IgD-negative memory B cell (primary cell): ENCODE measurements around the gene BSND. TPM values are rescaled to one million over a fixed set of nuclear protein-coding genes. Genes with fewer than 3 reads are reported as not detected.

Experiments used
- H3K27ac Mint-ChIP-seq, 3 donors: one replicate each; pipeline ENCODE4 v1.8.0; 2020 to 2022; ENCODE audit warnings: mild to moderate bottlenecking in 3 of 3, mixed read lengths in 3 of 3, moderate library complexity in 1 of 3
- H3K27me3 Mint-ChIP-seq: one replicate; pipeline ENCODE4 v1.8.0; 2021; ENCODE audit warnings: mixed read lengths
- H3K36me3 Mint-ChIP-seq: one replicate; pipeline ENCODE4 v1.8.0; 2020; ENCODE audit warnings: mild to moderate bottlenecking, mixed read lengths
- H3K4me1 Mint-ChIP-seq, 3 donors: one replicate each; pipeline ENCODE4 v1.8.0; 2020 to 2022; ENCODE audit warnings: mixed read lengths in 3 of 3, mild to moderate bottlenecking in 1 of 3
- H3K4me3 Mint-ChIP-seq, 4 donors: one replicate each; pipeline ENCODE4 v1.8.0; 2020 to 2022; ENCODE audit warnings: mild to moderate bottlenecking in 4 of 4, mixed read lengths in 4 of 4, moderate library complexity in 3 of 4
- H3K9me3 Mint-ChIP-seq, 3 donors: one replicate each; pipeline ENCODE4 v1.8.0; 2020 to 2021; ENCODE audit warnings: mixed read lengths in 3 of 3, mild to moderate bottlenecking in 1 of 3
- polyA plus RNA-seq: library from polyadenylated mRNA; unstranded; fragments of 300-500 nt; fragmentation: Illumina TruSeq; gene quantifications from one replicate; pipeline ENCODE4 v1.2.3, GENCODE V29; 2021

The BSND gene
- polyA plus RNA-seq, 1 donor from 2014 or later: not detected

GRCh38 chr1:54981466-54981865 lies 17.3 kb upstream of the BSND start:
- Mint-ChIP-seq H3K27ac (peak overlapping the region in 1 of 3 donors; percentile 35), H3K4me3 (peak overlapping the region in 1 of 4 donors; percentile 26), H3K36me3 (no peaks in the 10 kb centered on the region), H3K4me1 (peaks cover 0 to 3% (median 0%) of the 10 kb centered on the region in 3 donors), H3K9me3 (peaks cover 0 to 2% (median 0%) of the 10 kb centered on the region in 3 donors), H3K27me3 (peaks cover 25% of the 10 kb centered on the region)

- H3K27me3 Mint-ChIP-seq: peaks cover 27% of the 10 kb centered on the region
- H3K9me3 Mint-ChIP-seq: no peaks in the 10 kb centered on the region
- no peaks in the 10 kb centered on the region for H3K36me3 Mint-ChIP-seq
- H3K27ac Mint-ChIP-seq: peak overlapping the region in 1 of 3 donors; percentile 81
- peaks cover 0 to 3% (median 0%) of the 10 kb centered on the region in 3 donors for H3K4me1 Mint-ChIP-seq
- no peak overlapping the region for H3K4me3 Mint-ChIP-seq
Observed at GRCh38 chr1:54982739-54983138, 16.0 kb upstream of the BSND start.

- Mint-ChIP-seq H3K9me3 (no peaks in the 10 kb centered on the region), H3K4me3 (no peak overlapping the region), H3K36me3 (no peaks in the 10 kb centered on the region), H3K27ac (no peak overlapping the region), H3K4me1 (peaks cover 0 to 3% (median 0%) of the 10 kb centered on the region in 3 donors), H3K27me3 (peaks cover 28% of the 10 kb centered on the region)
Observed at GRCh38 chr1:54984131-54984842, 14.4 kb upstream of the BSND start.

GRCh38 chr1:54985556-54985955 lies 13.2 kb upstream of the BSND start:
- H3K9me3 Mint-ChIP-seq: no peaks in the 10 kb centered on the region
- H3K4me1 Mint-ChIP-seq: peaks cover 0 to 3% (median 0%) of the 10 kb centered on the region in 3 donors
- peaks cover 21% of the 10 kb centered on the region for H3K27me3 Mint-ChIP-seq
- no peaks in the 10 kb centered on the region for H3K36me3 Mint-ChIP-seq
- H3K4me3 Mint-ChIP-seq: no peak overlapping the region
- H3K27ac Mint-ChIP-seq: no peak overlapping the region

- no peaks in the 10 kb centered on the region for H3K9me3 Mint-ChIP-seq
- H3K27me3 Mint-ChIP-seq: peaks cover 19% of the 10 kb centered on the region
- no peak overlapping the region for H3K27ac Mint-ChIP-seq
- H3K4me3 Mint-ChIP-seq: no peak overlapping the region
- peaks cover 0 to under 1% (median 0%) of the 10 kb centered on the region in 3 donors for H3K4me1 Mint-ChIP-seq
- H3K36me3 Mint-ChIP-seq: no peaks in the 10 kb centered on the region
Observed at GRCh38 chr1:54986025-54986424, 12.7 kb upstream of the BSND start.

- Mint-ChIP-seq H3K36me3 (no peaks in the 10 kb centered on the region), H3K27ac (no peak overlapping the region), H3K4me3 (no peak overlapping the region), H3K27me3 (peaks cover 14% of the 10 kb centered on the region), H3K4me1 (no peaks in the 10 kb centered on the region), H3K9me3 (no peaks in the 10 kb centered on the region)
Observed at GRCh38 chr1:54986533-54986932, 12.2 kb upstream of the BSND start.

- Mint-ChIP-seq H3K4me1 (no peaks in the 10 kb centered on the region), H3K27me3 (peaks cover 8% of the 10 kb centered on the region), H3K27ac (no peak overlapping the region), H3K4me3 (no peak overlapping the region), H3K36me3 (no peaks in the 10 kb centered on the region), H3K9me3 (no peaks in the 10 kb centered on the region)
Observed at GRCh38 chr1:54987427-54987826, 11.3 kb upstream of the BSND start.

GRCh38 chr1:54987919-54988705 lies 10.6 kb upstream of the BSND start:
- Mint-ChIP-seq H3K4me1 (no peaks in the 10 kb centered on the region), H3K9me3 (no peaks in the 10 kb centered on the region), H3K27ac (no peak overlapping the region), H3K4me3 (no peak overlapping the region), H3K36me3 (no peaks in the 10 kb centered on the region), H3K27me3 (peaks cover 7% of the 10 kb centered on the region)

GRCh38 chr1:54988975-54989374 lies 9.8 kb upstream of the BSND start:
- Mint-ChIP-seq H3K4me1 (no peaks in the 10 kb centered on the region), H3K27ac (no peak overlapping the region)

GRCh38 chr1:54989473-54989872 lies 9.3 kb upstream of the BSND start:
- Mint-ChIP-seq H3K36me3 (no peaks in the 10 kb centered on the region), H3K9me3 (no peaks in the 10 kb centered on the region), H3K27me3 (peaks cover 3% of the 10 kb centered on the region), H3K27ac (no peak overlapping the region), H3K4me1 (no peaks in the 10 kb centered on the region), H3K4me3 (no peak overlapping the region)

More at GRCh38 chr1:54988975-54989374, 9.8 kb upstream of the BSND start:
- no peak overlapping the region for H3K4me3 Mint-ChIP-seq
- H3K9me3 Mint-ChIP-seq: no peaks in the 10 kb centered on the region
- no peaks in the 10 kb centered on the region for H3K36me3 Mint-ChIP-seq
- peaks cover 5% of the 10 kb centered on the region for H3K27me3 Mint-ChIP-seq

GRCh38 chr1:54989968-54990810 lies 8.5 kb upstream of the BSND start:
- Mint-ChIP-seq H3K4me3 (no peak overlapping the region), H3K9me3 (no peaks in the 10 kb centered on the region), H3K27me3 (peaks cover 10% of the 10 kb centered on the region), H3K27ac (no peak overlapping the region), H3K36me3 (no peaks in the 10 kb centered on the region), H3K4me1 (no peaks in the 10 kb centered on the region)

GRCh38 chr1:54990916-54991315 lies 7.8 kb upstream of the BSND start:
- Mint-ChIP-seq H3K27ac (no peak overlapping the region), H3K36me3 (no peaks in the 10 kb centered on the region)

GRCh38 chr1:54991939-54992338 lies 6.8 kb upstream of the BSND start:
- Mint-ChIP-seq H3K4me1 (peaks cover 0 to 6% (median 5%) of the 10 kb centered on the region in 3 donors), H3K36me3 (no peaks in the 10 kb centered on the region), H3K27me3 (peaks cover 22% of the 10 kb centered on the region), H3K9me3 (peaks cover 0 to 2% (median 0%) of the 10 kb centered on the region in 3 donors), H3K27ac (no peak overlapping the region), H3K4me3 (no peak overlapping the region)

More at GRCh38 chr1:54990916-54991315, 7.8 kb upstream of the BSND start:
- H3K9me3 Mint-ChIP-seq: no peaks in the 10 kb centered on the region
- H3K4me1 Mint-ChIP-seq: peaks cover 0 to 2% (median 0%) of the 10 kb centered on the region in 3 donors
- H3K27me3 Mint-ChIP-seq: peaks cover 16% of the 10 kb centered on the region
- H3K4me3 Mint-ChIP-seq: no peak overlapping the region

- Mint-ChIP-seq H3K4me1 (peaks cover 0 to 6% (median 5%) of the 10 kb centered on the region in 3 donors), H3K36me3 (no peaks in the 10 kb centered on the region), H3K4me3 (no peak overlapping the region), H3K27ac (no peak overlapping the region), H3K9me3 (peaks cover 0 to 2% (median 0%) of the 10 kb centered on the region in 3 donors), H3K27me3 (peaks cover 31% of the 10 kb centered on the region)
Observed at GRCh38 chr1:54993140-54993539, 5.6 kb upstream of the BSND start.
